ENCODE measurements around the gene TAF13.

TAF13 gene

GRCh38 chr1:109046671-109047070 is 29.1 kb downstream of the TAF13 start:
- peaks cover 9% of the 10 kb centered on the region for H3K27me3 ChIP-seq (ENCODE audit: control insufficient read depth, low read length)
- H3F3A ChIP-seq (ENCODE audit: control insufficient read depth, insufficient read depth) = no peaks in the 10 kb centered on the region
- no peaks in the 10 kb centered on the region for H4K20me1 ChIP-seq (ENCODE audit: control insufficient read depth, insufficient read depth, low read depth, low read length)
- no peak overlapping the region for H3K4me3 ChIP-seq (ENCODE audit: low read length)
- peaks cover under 1% of the 10 kb centered on the region; the same call in 1 of the 2 replicates for H3K79me2 ChIP-seq (ENCODE audit: control insufficient read depth, low read length)
- 0 out of 2 replicates have a peak, but pooled peaks cover under 1% of the 10 kb centered on the region for H3K36me3 ChIP-seq (ENCODE audit: control insufficient read depth, low read length)
- TF ChIP-seq CTCF (IDR thresholded peaks at IDR 0.05; ENCODE audit: low read depth, low read length, poor library complexity, severe bottlenecking) = no peak
- no peak for TF ChIP-seq EZH2phosphoT487 (IDR thresholded peaks at IDR 0.05; ENCODE audit: borderline replicate concordance, low read length)
- no peak overlapping the region for H3K27ac ChIP-seq (ENCODE audit: low read depth, low read length)
- peaks cover 5% of the 10 kb centered on the region for H3K4me1 ChIP-seq (ENCODE audit: control insufficient read depth, low read length)
- H3K4me2 ChIP-seq (ENCODE audit: low read length) = no peak overlapping the region
- H3K9me2 ChIP-seq (replicated peaks; ENCODE audit: control insufficient read depth, low read length) = no peaks in the 10 kb centered on the region
- H3K9me3 ChIP-seq (ENCODE audit: control insufficient read depth, insufficient read depth, low read length) = no peaks in the 10 kb centered on the region

- Histone ChIP-seq H3K79me2 (ENCODE audit: control insufficient read depth, low read length) (peaks cover 12% of the 10 kb centered on the region), H3F3A (ENCODE audit: control insufficient read depth, insufficient read depth) (no peaks in the 10 kb centered on the region), H3K4me2 (ENCODE audit: low read length) (no peak overlapping the region), H3K27ac (ENCODE audit: low read depth, low read length) (no peak overlapping the region), H3K4me3 (ENCODE audit: low read length) (no peak overlapping the region), H3K9me2 (replicated peaks; ENCODE audit: control insufficient read depth, low read length) (no peaks in the 10 kb centered on the region), H4K20me1 (ENCODE audit: control insufficient read depth, insufficient read depth, low read depth, low read length) (no peaks in the 10 kb centered on the region), H3K27me3 (ENCODE audit: control insufficient read depth, low read length) (peaks cover 9% of the 10 kb centered on the region), H3K36me3 (ENCODE audit: control insufficient read depth, low read length) (0 out of 2 replicates have a peak, but pooled peaks cover 4% of the 10 kb centered on the region), H3K4me1 (ENCODE audit: control insufficient read depth, low read length) (peaks cover 8% of the 10 kb centered on the region), H3K9me3 (ENCODE audit: control insufficient read depth, insufficient read depth, low read length) (no peaks in the 10 kb centered on the region)
- TF ChIP-seq EZH2phosphoT487 (IDR thresholded peaks at IDR 0.05; ENCODE audit: borderline replicate concordance, low read length) (no peak), CTCF (IDR thresholded peaks at IDR 0.05; ENCODE audit: low read depth, low read length, poor library complexity, severe bottlenecking) (no peak)
These were observed 30.2 kb downstream of the TAF13 start for GRCh38 chr1:109045595-109045994.

- H3K36me3 ChIP-seq (ENCODE audit: control insufficient read depth, low read length) = 0 out of 2 replicates have a peak, but pooled peaks cover 4% of the 10 kb centered on the region
- H3K27ac ChIP-seq (ENCODE audit: low read depth, low read length) = peak within 1 kb of the TSS; percentile 48
- H3K27me3 ChIP-seq (ENCODE audit: control insufficient read depth, low read length) = peaks cover 4% of the 10 kb centered on the region
- H3K79me2 ChIP-seq (ENCODE audit: control insufficient read depth, low read length) = peaks cover 40% of the 10 kb centered on the region
- peak within 1 kb of the TSS; percentile 85 for H3K4me2 ChIP-seq (ENCODE audit: low read length)
- peaks cover 17% of the 10 kb centered on the region for H3K4me1 ChIP-seq (ENCODE audit: control insufficient read depth, low read length)
- H3K4me3 ChIP-seq (ENCODE audit: low read length) = peak within 1 kb of the TSS; percentile 98
- peak; percentile 7 for TF ChIP-seq CTCF (IDR thresholded peaks at IDR 0.05; ENCODE audit: low read depth, low read length, poor library complexity, severe bottlenecking)
- no peak for TF ChIP-seq EZH2phosphoT487 (IDR thresholded peaks at IDR 0.05; ENCODE audit: borderline replicate concordance, low read length)
- no peaks in the 10 kb centered on the region for H4K20me1 ChIP-seq (ENCODE audit: control insufficient read depth, insufficient read depth, low read depth, low read length)
- H3F3A ChIP-seq (ENCODE audit: control insufficient read depth, insufficient read depth) = peaks cover 3% of the 10 kb centered on the region; the same call in 1 of the 2 replicates
- no peaks in the 10 kb centered on the region for H3K9me2 ChIP-seq (replicated peaks; ENCODE audit: control insufficient read depth, low read length)
- no peaks in the 10 kb centered on the region for H3K9me3 ChIP-seq (ENCODE audit: control insufficient read depth, insufficient read depth, low read length)
These were observed 34.0 kb downstream of the TAF13 start, which contains the start of gene WDR47 for GRCh38 chr1:109041621-109042468. WDR47 (minus strand) TSS chr1:109042102; CDS start chr1:109023512, 18,590 bp downstream.

Measured in DOHH2 (cell line).